K562 (cell line): ENCODE results near the gene ASB14. TPM values are rescaled to one million over a fixed set of nuclear protein-coding genes. Genes with fewer than 3 reads are reported as not detected.
A peak's percentile ranks its signal among the peaks of the same experiment; 100 is the strongest.

Source experiments
- JUND ChIP-seq, 2 experiments: IDR thresholded peaks; 2 replicates in 1 of 2; 3 replicates in 1 of 2; pipeline ENCODE4 v1.6.1; 2011; ENCODE audit warnings: borderline replicate concordance in 2 of 2, low read depth in 2 of 2, low read length in 2 of 2, improper control_type of control experiment in 1 of 2, missing biosample characterization in 1 of 2, missing genetic modification characterization in 1 of 2, missing genetic modification reagents in 1 of 2
- NELFE ChIP-seq: IDR thresholded peaks from 2 replicates; pipeline ENCODE4 v1.6.1; 2011; ENCODE audit warnings: mild to moderate bottlenecking; ENCODE audit not compliant: insufficient read depth, insufficient read length
- PHB ChIP-seq: fragments of 250-450 bp; sonication (Bioruptor Pico); IDR thresholded peaks from 2 replicates; pipeline ENCODE4 v1.5.0; 2021
- RCOR1 ChIP-seq, 2 experiments: IDR thresholded peaks; 2 replicates each; pipeline ENCODE4 v1.6.1; 2012; ENCODE audit warnings: low read depth in 2 of 2, low read length in 2 of 2, borderline replicate concordance in 1 of 2, improper control_type of control experiment in 1 of 2
- SMARCA4 ChIP-seq: fragments of 450-650 bp; IDR thresholded peaks from 2 replicates; pipeline ENCODE4 v1.6.1; 2016
- TAF1 ChIP-seq: IDR thresholded peaks from 2 replicates; pipeline ENCODE4 v1.6.1; 2011; ENCODE audit warnings: mild to moderate bottlenecking, low read length, moderate library complexity; ENCODE audit not compliant: insufficient read depth, control insufficient read depth, severe bottlenecking; ENCODE audit errors: extremely low read depth
- TBP ChIP-seq: optimal IDR thresholded peaks from 2 replicates; pipeline ENCODE3; 2011; ENCODE audit warnings: low read depth, low read length, improper control_type of control experiment
- ZNF766 ChIP-seq: fragments of 200-800 bp; sonication (Bioruptor generic); conservative IDR thresholded peaks from 2 replicates; pipeline ENCODE4 v1.6.1; 2016; ENCODE audit warnings: missing genetic modification characterization, missing compliant biosample characterization
- polyA plus RNA-seq, 8 experiments: library from polyadenylated mRNA; depleted of rRNA in 4 of 8; stranded (reverse) in 5 of 8; unstranded in 3 of 8; fragments of >200 nt; fragmentation: Nextera tagmentation in 2 of 8; fragmentation: Illumina TruSeq in 1 of 8; extraction: Ambion mirVana in 2 of 8; extraction: Trizol in 1 of 8; gene quantifications; 2 replicates each; pipeline versions ENCODE4 v1.2.1 to v1.2.3, GENCODE V29; 2011 to 2014; ENCODE audit warnings: inconsistent platforms in 1 of 8, missing spikeins in 1 of 8
- total RNA-seq, 7 experiments: library from RNA; depleted of rRNA in 6 of 7; stranded (reverse); fragments of >200 nt in 6 of 7; fragmentation: Illumina TruSeq in 2 of 7; extraction: Trizol in 2 of 7; gene quantifications; 2 replicates each; pipeline versions ENCODE4 v1.2.1 to v1.2.3, GENCODE V29; 2011 to 2021; ENCODE audit warnings: low replicate concordance in 1 of 7
- TF ChIP-seq, protein P1 (sequence below): sonication (generic); formaldehyde crosslinking; IDR thresholded peaks from 2 replicates; pipeline ENCODE4 v1.8.0; 2022; ENCODE audit warnings: missing genetic modification reagents, mild to moderate bottlenecking, moderate library complexity, borderline replicate concordance
- TF ChIP-seq, protein P2 (sequence below): fragments of 450-650 bp; IDR thresholded peaks from 2 replicates; pipeline ENCODE4 v1.6.1; 2016; ENCODE audit warnings: mild to moderate bottlenecking
- TF ChIP-seq, protein P3 (sequence below): sonication (generic); formaldehyde crosslinking; IDR thresholded peaks from 2 replicates; pipeline ENCODE4 v1.8.0; 2022; ENCODE audit warnings: mild to moderate bottlenecking, missing genetic modification reagents
- TF ChIP-seq, protein P4 (sequence below): fragments of 450-650 bp; formaldehyde crosslinking; IDR thresholded peaks from 2 replicates; pipeline ENCODE4 v1.4.0; 2020; ENCODE audit warnings: mild to moderate bottlenecking
- TF ChIP-seq, protein P5 (sequence below): fragments of 150-350 bp; conservative IDR thresholded peaks from 2 replicates; pipeline ENCODE4 v1.6.1; 2014; ENCODE audit warnings: low read length
- TF ChIP-seq, protein P6 (sequence below), 3 experiments: IDR thresholded peaks in 2 of 3; conservative IDR thresholded peaks in 1 of 3; 2 replicates each; pipeline ENCODE4 v1.5.1; 2011 to 2012; ENCODE audit warnings: low read length in 3 of 3, mild to moderate bottlenecking in 3 of 3, control low read depth in 2 of 3, improper control_type of control experiment in 1 of 3, inconsistent platforms in 1 of 3, low read depth in 1 of 3, mixed read lengths in 1 of 3, moderate library complexity in 1 of 3; ENCODE audit not compliant: insufficient read depth in 2 of 3

ASB14 gene
- total and polyA plus RNA-seq, 9 of the 15 experiments (the other 6 are each of a cell fraction or from before 2014, with no cell fraction given), result 0.01 to 0.07 TPM; not detected in 7

DNA sequence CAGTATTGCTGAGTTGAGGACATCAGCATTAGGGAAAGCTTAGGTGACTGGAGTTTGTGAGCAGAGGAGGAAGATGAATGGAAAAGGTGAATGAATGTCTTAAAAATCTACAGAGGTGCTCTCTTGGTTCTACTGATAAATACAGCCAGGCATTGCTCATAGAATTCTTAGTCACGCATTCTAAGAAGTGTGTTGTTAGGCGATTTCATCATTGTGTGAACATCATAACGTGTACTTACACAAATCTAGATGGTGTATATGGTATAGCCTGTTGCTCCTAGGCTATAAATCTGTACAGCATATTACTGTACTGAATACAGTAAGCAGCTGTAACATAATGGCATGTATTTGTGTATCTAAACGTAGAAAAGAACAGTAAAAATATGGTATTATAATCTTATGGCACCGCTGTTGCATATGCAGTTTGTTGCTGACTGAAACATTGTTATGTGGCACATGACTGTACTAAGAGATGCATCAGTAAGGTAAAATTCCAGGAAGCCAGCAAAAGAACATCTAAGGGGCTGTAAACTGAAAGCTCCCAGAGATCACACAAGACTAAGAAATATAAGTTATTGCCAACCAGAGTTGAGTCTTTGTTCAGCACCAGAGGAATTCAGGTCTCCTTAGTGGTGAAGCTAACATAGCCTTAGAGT, 42.9 kb upstream of the ASB14 start (continued):
- TF ChIP-seq, protein P1, sequence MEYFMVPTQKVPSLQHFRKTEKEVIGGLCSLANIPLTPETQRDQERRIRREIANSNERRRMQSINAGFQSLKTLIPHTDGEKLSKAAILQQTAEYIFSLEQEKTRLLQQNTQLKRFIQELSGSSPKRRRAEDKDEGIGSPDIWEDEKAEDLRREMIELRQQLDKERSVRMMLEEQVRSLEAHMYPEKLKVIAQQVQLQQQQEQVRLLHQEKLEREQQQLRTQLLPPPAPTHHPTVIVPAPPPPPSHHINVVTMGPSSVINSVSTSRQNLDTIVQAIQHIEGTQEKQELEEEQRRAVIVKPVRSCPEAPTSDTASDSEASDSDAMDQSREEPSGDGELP (CRISPR knock-in tag), result no peak
- TF ChIP-seq, protein P2, sequence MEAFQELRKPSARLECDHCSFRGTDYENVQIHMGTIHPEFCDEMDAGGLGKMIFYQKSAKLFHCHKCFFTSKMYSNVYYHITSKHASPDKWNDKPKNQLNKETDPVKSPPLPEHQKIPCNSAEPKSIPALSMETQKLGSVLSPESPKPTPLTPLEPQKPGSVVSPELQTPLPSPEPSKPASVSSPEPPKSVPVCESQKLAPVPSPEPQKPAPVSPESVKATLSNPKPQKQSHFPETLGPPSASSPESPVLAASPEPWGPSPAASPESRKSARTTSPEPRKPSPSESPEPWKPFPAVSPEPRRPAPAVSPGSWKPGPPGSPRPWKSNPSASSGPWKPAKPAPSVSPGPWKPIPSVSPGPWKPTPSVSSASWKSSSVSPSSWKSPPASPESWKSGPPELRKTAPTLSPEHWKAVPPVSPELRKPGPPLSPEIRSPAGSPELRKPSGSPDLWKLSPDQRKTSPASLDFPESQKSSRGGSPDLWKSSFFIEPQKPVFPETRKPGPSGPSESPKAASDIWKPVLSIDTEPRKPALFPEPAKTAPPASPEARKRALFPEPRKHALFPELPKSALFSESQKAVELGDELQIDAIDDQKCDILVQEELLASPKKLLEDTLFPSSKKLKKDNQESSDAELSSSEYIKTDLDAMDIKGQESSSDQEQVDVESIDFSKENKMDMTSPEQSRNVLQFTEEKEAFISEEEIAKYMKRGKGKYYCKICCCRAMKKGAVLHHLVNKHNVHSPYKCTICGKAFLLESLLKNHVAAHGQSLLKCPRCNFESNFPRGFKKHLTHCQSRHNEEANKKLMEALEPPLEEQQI, result no peak
- TF ChIP-seq TBP (no peak), TAF1 (no peak), RCOR1 (IDR thresholded peaks at IDR 0.05; ENCODE audit: borderline replicate concordance in 1 of 2, low read depth in 2 of 2, low read length in 2 of 2) (no peak), ZNF766 (CRISPR knock-in tag) (no peak), SMARCA4 (peak; percentile 36; the same call in 1 of the 2 replicates), PHB (CRISPR knock-in tag) (no peak), JUND (IDR thresholded peaks at IDR 0.05; ENCODE audit: borderline replicate concordance, low read depth, low read length) (peak; percentile 28; the same call in 1 of the 2 replicates), JUND (tag; IDR thresholded peaks at IDR 0.05; ENCODE audit: borderline replicate concordance, low read depth, low read length) (no peak), NELFE (no peak)
- TF ChIP-seq, protein P3, sequence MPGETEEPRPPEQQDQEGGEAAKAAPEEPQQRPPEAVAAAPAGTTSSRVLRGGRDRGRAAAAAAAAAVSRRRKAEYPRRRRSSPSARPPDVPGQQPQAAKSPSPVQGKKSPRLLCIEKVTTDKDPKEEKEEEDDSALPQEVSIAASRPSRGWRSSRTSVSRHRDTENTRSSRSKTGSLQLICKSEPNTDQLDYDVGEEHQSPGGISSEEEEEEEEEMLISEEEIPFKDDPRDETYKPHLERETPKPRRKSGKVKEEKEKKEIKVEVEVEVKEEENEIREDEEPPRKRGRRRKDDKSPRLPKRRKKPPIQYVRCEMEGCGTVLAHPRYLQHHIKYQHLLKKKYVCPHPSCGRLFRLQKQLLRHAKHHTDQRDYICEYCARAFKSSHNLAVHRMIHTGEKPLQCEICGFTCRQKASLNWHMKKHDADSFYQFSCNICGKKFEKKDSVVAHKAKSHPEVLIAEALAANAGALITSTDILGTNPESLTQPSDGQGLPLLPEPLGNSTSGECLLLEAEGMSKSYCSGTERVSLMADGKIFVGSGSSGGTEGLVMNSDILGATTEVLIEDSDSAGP (CRISPR knock-in tag), result no peak
- TF ChIP-seq, protein P4, sequence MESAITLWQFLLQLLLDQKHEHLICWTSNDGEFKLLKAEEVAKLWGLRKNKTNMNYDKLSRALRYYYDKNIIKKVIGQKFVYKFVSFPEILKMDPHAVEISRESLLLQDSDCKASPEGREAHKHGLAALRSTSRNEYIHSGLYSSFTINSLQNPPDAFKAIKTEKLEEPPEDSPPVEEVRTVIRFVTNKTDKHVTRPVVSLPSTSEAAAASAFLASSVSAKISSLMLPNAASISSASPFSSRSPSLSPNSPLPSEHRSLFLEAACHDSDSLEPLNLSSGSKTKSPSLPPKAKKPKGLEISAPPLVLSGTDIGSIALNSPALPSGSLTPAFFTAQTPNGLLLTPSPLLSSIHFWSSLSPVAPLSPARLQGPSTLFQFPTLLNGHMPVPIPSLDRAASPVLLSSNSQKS (CRISPR knock-in tag), result no peak
- TF ChIP-seq, protein P5, sequence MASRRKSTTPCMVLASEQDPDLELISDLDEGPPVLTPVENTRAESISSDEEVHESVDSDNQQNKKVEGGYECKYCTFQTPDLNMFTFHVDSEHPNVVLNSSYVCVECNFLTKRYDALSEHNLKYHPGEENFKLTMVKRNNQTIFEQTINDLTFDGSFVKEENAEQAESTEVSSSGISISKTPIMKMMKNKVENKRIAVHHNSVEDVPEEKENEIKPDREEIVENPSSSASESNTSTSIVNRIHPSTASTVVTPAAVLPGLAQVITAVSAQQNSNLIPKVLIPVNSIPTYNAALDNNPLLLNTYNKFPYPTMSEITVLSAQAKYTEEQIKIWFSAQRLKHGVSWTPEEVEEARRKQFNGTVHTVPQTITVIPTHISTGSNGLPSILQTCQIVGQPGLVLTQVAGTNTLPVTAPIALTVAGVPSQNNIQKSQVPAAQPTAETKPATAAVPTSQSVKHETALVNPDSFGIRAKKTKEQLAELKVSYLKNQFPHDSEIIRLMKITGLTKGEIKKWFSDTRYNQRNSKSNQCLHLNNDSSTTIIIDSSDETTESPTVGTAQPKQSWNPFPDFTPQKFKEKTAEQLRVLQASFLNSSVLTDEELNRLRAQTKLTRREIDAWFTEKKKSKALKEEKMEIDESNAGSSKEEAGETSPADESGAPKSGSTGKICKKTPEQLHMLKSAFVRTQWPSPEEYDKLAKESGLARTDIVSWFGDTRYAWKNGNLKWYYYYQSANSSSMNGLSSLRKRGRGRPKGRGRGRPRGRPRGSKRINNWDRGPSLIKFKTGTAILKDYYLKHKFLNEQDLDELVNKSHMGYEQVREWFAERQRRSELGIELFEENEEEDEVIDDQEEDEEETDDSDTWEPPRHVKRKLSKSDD, result no peak
- TF ChIP-seq, protein P6, sequence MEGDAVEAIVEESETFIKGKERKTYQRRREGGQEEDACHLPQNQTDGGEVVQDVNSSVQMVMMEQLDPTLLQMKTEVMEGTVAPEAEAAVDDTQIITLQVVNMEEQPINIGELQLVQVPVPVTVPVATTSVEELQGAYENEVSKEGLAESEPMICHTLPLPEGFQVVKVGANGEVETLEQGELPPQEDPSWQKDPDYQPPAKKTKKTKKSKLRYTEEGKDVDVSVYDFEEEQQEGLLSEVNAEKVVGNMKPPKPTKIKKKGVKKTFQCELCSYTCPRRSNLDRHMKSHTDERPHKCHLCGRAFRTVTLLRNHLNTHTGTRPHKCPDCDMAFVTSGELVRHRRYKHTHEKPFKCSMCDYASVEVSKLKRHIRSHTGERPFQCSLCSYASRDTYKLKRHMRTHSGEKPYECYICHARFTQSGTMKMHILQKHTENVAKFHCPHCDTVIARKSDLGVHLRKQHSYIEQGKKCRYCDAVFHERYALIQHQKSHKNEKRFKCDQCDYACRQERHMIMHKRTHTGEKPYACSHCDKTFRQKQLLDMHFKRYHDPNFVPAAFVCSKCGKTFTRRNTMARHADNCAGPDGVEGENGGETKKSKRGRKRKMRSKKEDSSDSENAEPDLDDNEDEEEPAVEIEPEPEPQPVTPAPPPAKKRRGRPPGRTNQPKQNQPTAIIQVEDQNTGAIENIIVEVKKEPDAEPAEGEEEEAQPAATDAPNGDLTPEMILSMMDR (IDR thresholded peaks at IDR 0.05 in 2 of 3, conservative IDR thresholded peaks at IDR 0.05 in 1 of 3; ENCODE audit: insufficient read depth in 2 of 3, low read depth in 1 of 3, low read length in 3 of 3), result no peak
